Measurements from ENCODE around the gene CORO1C. TPM values are rescaled to one million over a fixed set of nuclear protein-coding genes. Genes with fewer than 3 reads are reported as not detected.
A peak's percentile ranks its signal among the peaks of the same experiment; 100 is the strongest.

Gene CORO1C
- total RNA-seq, 1 donor from 2014 or later, result 128 TPM

- H3K9me3 Mint-ChIP-seq, result peaks cover 4% of the 10 kb centered on the region
- H3K27me3 Mint-ChIP-seq (ENCODE audit: insufficient read depth, low read depth), result peaks cover 4% of the 10 kb centered on the region
- no peak overlapping the region for H3K27ac ChIP-seq
- peaks cover 25% of the 10 kb centered on the region for H3K36me3 Mint-ChIP-seq
- H3K9me3 ChIP-seq (ENCODE audit: low read depth), result no peaks in the 10 kb centered on the region
- H2AFZ ChIP-seq (replicated peaks), result no peak overlapping the region
- H3K4me3 ChIP-seq, result no peak overlapping the region
- TF ChIP-seq EZH2 (IDR thresholded peaks at IDR 0.05), result no peak
- TF ChIP-seq CTCF (IDR thresholded peaks at IDR 0.05), result no peak
- no peak for TF ChIP-seq EZH2phosphoT487 (IDR thresholded peaks at IDR 0.05)
- no peak for DNase-seq (ENCODE audit: low spot score)
- no peaks in the 10 kb centered on the region for H3K27me3 ChIP-seq
- peaks cover 14% of the 10 kb centered on the region for H3K36me3 ChIP-seq
- no peak overlapping the region for H3K4me2 ChIP-seq
- peaks cover 78% of the 10 kb centered on the region for H4K20me1 ChIP-seq (ENCODE audit: low read depth)
- peaks cover 9% of the 10 kb centered on the region for H3F3A ChIP-seq (ENCODE audit: low read depth)
- no peak overlapping the region for H3K9ac ChIP-seq
- H3K4me1 Mint-ChIP-seq, result peaks cover 54% of the 10 kb centered on the region
- H3K4me3 Mint-ChIP-seq, result no peak overlapping the region
- H3K27ac Mint-ChIP-seq, result no peak overlapping the region
- peaks cover 98% of the 10 kb centered on the region for H3K79me2 ChIP-seq (ENCODE audit: low read depth)
- peaks cover 31% of the 10 kb centered on the region for H3K4me1 ChIP-seq
Measured at GRCh38 chr12:108704527-108704926, 26.8 kb downstream of the CORO1C start.

- H3K4me2 ChIP-seq, result peak overlapping the region; percentile 40
- Mint-ChIP-seq H3K9me3 (no peaks in the 10 kb centered on the region), H3K4me3 (peak overlapping the region; percentile 41), H3K4me1 (peaks cover 64% of the 10 kb centered on the region), H3K36me3 (peaks cover 30% of the 10 kb centered on the region), H3K27me3 (ENCODE audit: insufficient read depth, low read depth) (peaks cover 4% of the 10 kb centered on the region), H3K27ac (peak overlapping the region; percentile 43)
- no peak for TF ChIP-seq EZH2phosphoT487 (IDR thresholded peaks at IDR 0.05)
- no peak for TF ChIP-seq CTCF (IDR thresholded peaks at IDR 0.05)
- TF ChIP-seq EZH2 (IDR thresholded peaks at IDR 0.05), result no peak
- peaks cover 98% of the 10 kb centered on the region for H3K79me2 ChIP-seq (ENCODE audit: low read depth)
- H3K4me1 ChIP-seq, result peaks cover 31% of the 10 kb centered on the region
- peaks cover 9% of the 10 kb centered on the region for H3F3A ChIP-seq (ENCODE audit: low read depth)
- H4K20me1 ChIP-seq (ENCODE audit: low read depth), result peaks cover 80% of the 10 kb centered on the region
- no peak overlapping the region for H3K4me3 ChIP-seq
- no peak overlapping the region for H3K27ac ChIP-seq
- no peaks in the 10 kb centered on the region for H3K9me3 ChIP-seq (ENCODE audit: low read depth)
- H3K27me3 ChIP-seq, result no peaks in the 10 kb centered on the region
- H3K9ac ChIP-seq, result no peak overlapping the region
- no peak overlapping the region for H2AFZ ChIP-seq (replicated peaks)
- peaks cover 16% of the 10 kb centered on the region for H3K36me3 ChIP-seq
- no peak for DNase-seq (ENCODE audit: low spot score)
Measured at GRCh38 chr12:108702595-108703320, 28.6 kb downstream of the CORO1C start.

GRCh38 chr12:108701779-108702441, 29.4 kb downstream of the CORO1C start:
- Histone ChIP-seq H3K4me2 (peak overlapping the region; percentile 40), H3K9me3 (ENCODE audit: low read depth) (no peaks in the 10 kb centered on the region), H3K27me3 (no peaks in the 10 kb centered on the region), H3K4me1 (peaks cover 31% of the 10 kb centered on the region), H3K9ac (no peak overlapping the region), H3F3A (ENCODE audit: low read depth) (peaks cover 9% of the 10 kb centered on the region), H2AFZ (replicated peaks) (no peak overlapping the region), H3K36me3 (peaks cover 16% of the 10 kb centered on the region), H3K79me2 (ENCODE audit: low read depth) (peaks cover 98% of the 10 kb centered on the region), H3K27ac (peak overlapping the region; percentile 32), H3K4me3 (no peak overlapping the region), H4K20me1 (ENCODE audit: low read depth) (peaks cover 80% of the 10 kb centered on the region)
- Mint-ChIP-seq H3K36me3 (peaks cover 31% of the 10 kb centered on the region), H3K27me3 (ENCODE audit: insufficient read depth, low read depth) (peaks cover 4% of the 10 kb centered on the region), H3K9me3 (no peaks in the 10 kb centered on the region), H3K4me3 (peak overlapping the region; percentile 6), H3K27ac (peak overlapping the region; percentile 43), H3K4me1 (peaks cover 70% of the 10 kb centered on the region)
- DNase-seq (ENCODE audit: low spot score), result no peak
- TF ChIP-seq EZH2 (IDR thresholded peaks at IDR 0.05), result no peak
- TF ChIP-seq EZH2phosphoT487 (IDR thresholded peaks at IDR 0.05), result no peak
- TF ChIP-seq CTCF (IDR thresholded peaks at IDR 0.05), result no peak
